Thyroid gland (tissue), 4 donors: ENCODE results near the gene CLCN3.

Source experiments
- POLR2A ChIP-seq, 2 donors: fragments of 450-650 bp; IDR thresholded peaks; one replicate each; pipeline ENCODE4 v1.6.1; 2017; ENCODE audit warnings: antibody characterized with exemption in 2 of 2, mild to moderate bottlenecking in 2 of 2, moderate library complexity in 1 of 2
- TF ChIP-seq, protein P1 (sequence below), 6 experiments: fragments of 200-600 bp in 3 of 6; fragments of 450-650 bp in 3 of 6; sonication (generic) in 3 of 6; IDR thresholded peaks; one replicate each; pipeline ENCODE4 v1.5.1; 2016 to 2019; ENCODE audit warnings: antibody characterized with exemption in 6 of 6, mild to moderate bottlenecking in 2 of 6, inconsistent platforms in 1 of 6, moderate library complexity in 1 of 6

DNA sequence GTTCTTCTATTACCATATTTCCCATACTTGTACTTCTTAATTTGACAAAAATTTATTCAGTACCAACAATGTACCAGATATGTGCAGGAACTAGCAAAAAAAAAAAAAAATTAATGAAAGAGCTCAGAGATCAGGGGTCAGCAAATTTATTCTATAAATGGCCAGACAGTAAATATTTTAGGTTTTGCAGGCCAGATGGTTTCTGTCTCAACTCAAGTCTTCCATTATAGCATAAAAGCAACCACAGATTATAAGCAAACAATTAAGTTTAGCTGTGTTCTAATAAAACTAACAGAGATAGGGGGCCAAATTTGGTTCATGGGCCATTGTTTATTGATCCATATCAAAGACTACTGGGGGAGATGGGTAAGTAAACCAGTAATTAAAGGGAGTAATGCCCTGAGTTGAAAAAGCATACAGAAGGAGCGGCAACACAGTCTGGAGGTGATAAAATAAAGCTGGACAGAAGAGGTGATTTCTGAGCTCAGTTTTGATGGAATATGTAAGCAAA is 27.3 kb upstream of the CLCN3 start:
- TF ChIP-seq, protein P1, sequence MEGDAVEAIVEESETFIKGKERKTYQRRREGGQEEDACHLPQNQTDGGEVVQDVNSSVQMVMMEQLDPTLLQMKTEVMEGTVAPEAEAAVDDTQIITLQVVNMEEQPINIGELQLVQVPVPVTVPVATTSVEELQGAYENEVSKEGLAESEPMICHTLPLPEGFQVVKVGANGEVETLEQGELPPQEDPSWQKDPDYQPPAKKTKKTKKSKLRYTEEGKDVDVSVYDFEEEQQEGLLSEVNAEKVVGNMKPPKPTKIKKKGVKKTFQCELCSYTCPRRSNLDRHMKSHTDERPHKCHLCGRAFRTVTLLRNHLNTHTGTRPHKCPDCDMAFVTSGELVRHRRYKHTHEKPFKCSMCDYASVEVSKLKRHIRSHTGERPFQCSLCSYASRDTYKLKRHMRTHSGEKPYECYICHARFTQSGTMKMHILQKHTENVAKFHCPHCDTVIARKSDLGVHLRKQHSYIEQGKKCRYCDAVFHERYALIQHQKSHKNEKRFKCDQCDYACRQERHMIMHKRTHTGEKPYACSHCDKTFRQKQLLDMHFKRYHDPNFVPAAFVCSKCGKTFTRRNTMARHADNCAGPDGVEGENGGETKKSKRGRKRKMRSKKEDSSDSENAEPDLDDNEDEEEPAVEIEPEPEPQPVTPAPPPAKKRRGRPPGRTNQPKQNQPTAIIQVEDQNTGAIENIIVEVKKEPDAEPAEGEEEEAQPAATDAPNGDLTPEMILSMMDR (IDR thresholded peaks at IDR 0.05), result no peak
- TF ChIP-seq POLR2A (IDR thresholded peaks at IDR 0.05), result no peak
